HCT116 (cell line): ENCODE measurements around the gene WASF2. TPM values are rescaled to one million over a fixed set of nuclear protein-coding genes. Genes with fewer than 3 reads are reported as not detected.
"Not testable (repeated sequence)": the region's sequence is repeated elsewhere in the genome, so short reads cannot be mapped to it uniquely, and the experiment has no call there.

ENCODE experiments used
- ATAC-seq: fragments of 200-7000 bp; cut with Tn5 transposase; 2 replicates; pipeline ENCODE4 v1.9.1; 2020; ENCODE audit warnings: mild to moderate bottlenecking, moderate library complexity
- BruUV-seq: library from RNA; stranded (reverse); fragments of 400-500 nt; replicated peaks from 2 replicates; lab custom pipeline; 2021; lab: Mats Ljungman, UMichigan
- CTCF ChIA-PET: fragments of 300-600 bp; sonication (Branson Sonifier 250); formaldehyde crosslinking; loops from one replicate; lab custom pipeline; 2021; ENCODE audit warnings: antibody characterized with exemption; lab: Charles Lee
- POLR2A ChIA-PET: fragments of 300-600, 350-600 bp; sonication (Branson Sonifier 250); formaldehyde crosslinking; loops from one replicate; lab custom pipeline; 2021; ENCODE audit warnings: antibody characterized with exemption; lab: Charles Lee
- RAD21 ChIA-PET, 2 experiments: fragments of 300-600 bp; sonication (Branson Sonifier 250); formaldehyde crosslinking; loops; one replicate each; lab custom pipeline; 2023; ENCODE audit warnings: low total read pairs in 2 of 2; ENCODE audit not compliant: uncharacterized antibody in 2 of 2, unreplicated experiment in 2 of 2, low non-redundant PET in 1 of 2; lab: Charles Lee
- DNase-seq: peaks from one replicate; pipeline ENCODE4 v3.0.0-alpha.2; 2010; ENCODE audit warnings: low read depth, low spot score
- H2AFZ ChIP-seq: fragments of 200-600 bp; shearing (Covaris generic), sonication (generic); 2 replicates; pipeline ENCODE4 v1.6.1; 2017; ENCODE audit warnings: low read depth, mixed run types, mixed read lengths, antibody characterized with exemption, low read length; ENCODE audit not compliant: poor library complexity, severe bottlenecking
- H3K27ac ChIP-seq: 2 replicates; pipeline ENCODE4 v1.5.1; 2012; ENCODE audit warnings: low read depth, low read length
- H3K27me3 ChIP-seq: fragments of 200-600 bp; sonication (generic); 2 replicates; pipeline ENCODE4 v1.6.1; 2016; ENCODE audit warnings: mixed run types, low read length, mixed read lengths; ENCODE audit not compliant: insufficient read depth
- H3K36me3 ChIP-seq, 2 experiments: fragments of 200-500 bp in 1 of 2; fragments of 200-600 bp in 1 of 2; sonication (Bioruptor generic) in 1 of 2; sonication (generic) in 1 of 2; 2 replicates each; pipeline versions ENCODE4 v1.5.1 to v1.6.1; 2014 to 2016; ENCODE audit warnings: low read length in 2 of 2, inconsistent platforms in 1 of 2, mixed read lengths in 1 of 2, mixed run types in 1 of 2; ENCODE audit not compliant: insufficient read depth in 2 of 2, control insufficient read depth in 1 of 2
- H3K4me1 ChIP-seq, 2 experiments: fragments of 200-600 bp in 1 of 2; sonication (generic) in 1 of 2; 2 replicates each; pipeline versions ENCODE4 v1.5.1 to v1.6.1; 2012 to 2017; ENCODE audit warnings: low read length in 2 of 2, inconsistent platforms in 1 of 2, mild to moderate bottlenecking in 1 of 2, mixed read lengths in 1 of 2, mixed run types in 1 of 2, moderate library complexity in 1 of 2; ENCODE audit not compliant: insufficient read depth in 2 of 2, control insufficient read depth in 1 of 2
- H3K4me2 ChIP-seq: fragments of 200-600 bp; sonication (generic); 2 replicates; pipeline ENCODE4 v1.6.1; 2017; ENCODE audit warnings: mixed run types, low read length, mixed read lengths
- H3K4me3 ChIP-seq, 2 experiments: fragments of 200-600 bp in 1 of 2; sonication (generic) in 1 of 2; replicated peaks in 1 of 2; 2 replicates each; pipeline ENCODE4 v1.5.1; 2011 to 2016; ENCODE audit warnings: low read length in 2 of 2, control low read depth in 1 of 2, low read depth in 1 of 2, mild to moderate bottlenecking in 1 of 2, mixed read lengths in 1 of 2, mixed run types in 1 of 2
- H3K79me2 ChIP-seq: fragments of 200-600 bp; sonication (generic); 2 replicates; pipeline ENCODE4 v1.6.1; 2017; ENCODE audit warnings: mild to moderate bottlenecking, mixed run types, low read length, moderate library complexity, mixed read lengths; ENCODE audit not compliant: insufficient read depth
- H3K9ac ChIP-seq: fragments of 200-600 bp; sonication (generic); 2 replicates; pipeline ENCODE4 v1.6.1; 2016; ENCODE audit warnings: low read length, mixed read lengths
- H3K9me2 ChIP-seq: fragments of 200-600 bp; sonication (generic), shearing (Covaris generic); 2 replicates; pipeline ENCODE4 v1.6.1; 2017; ENCODE audit warnings: mixed run types, mild to moderate bottlenecking, moderate library complexity; ENCODE audit not compliant: insufficient read depth
- H3K9me3 ChIP-seq, 2 experiments: fragments of 200-500 bp in 1 of 2; fragments of 200-600 bp in 1 of 2; sonication (Bioruptor generic) in 1 of 2; sonication (generic) in 1 of 2; 2 replicates each; pipeline ENCODE4 v1.6.1; 2014 to 2017; ENCODE audit warnings: low read length in 2 of 2, mixed read lengths in 2 of 2, inconsistent platforms in 1 of 2, low read depth in 1 of 2, mild to moderate bottlenecking in 1 of 2, mixed run types in 1 of 2, moderate library complexity in 1 of 2; ENCODE audit not compliant: control insufficient read depth in 1 of 2, insufficient read depth in 1 of 2
- H4K20me1 ChIP-seq: fragments of 200-600 bp; sonication (generic), shearing (Covaris generic); 2 replicates; pipeline ENCODE4 v1.6.1; 2017; ENCODE audit warnings: mixed run types, mild to moderate bottlenecking, moderate library complexity; ENCODE audit not compliant: insufficient read depth
- CBX3 ChIP-seq: IDR thresholded peaks from 2 replicates; pipeline ENCODE4 v1.6.1; 2012; ENCODE audit warnings: low read depth
- CTCF ChIP-seq, 3 experiments: fragments of 200-600 bp in 1 of 3; sonication (generic) in 1 of 3; IDR thresholded peaks in 2 of 3; conservative IDR thresholded peaks in 1 of 3; 2 replicates each; pipeline ENCODE4 v1.5.1; 2012 to 2017; ENCODE audit warnings: low read depth in 2 of 3, low read length in 2 of 3, antibody characterized with exemption in 1 of 3, borderline replicate concordance in 1 of 3, control low read depth in 1 of 3, mild to moderate bottlenecking in 1 of 3, mixed read lengths in 1 of 3, mixed run types in 1 of 3, moderate library complexity in 1 of 3; ENCODE audit not compliant: insufficient read depth in 1 of 3
- POLR2A ChIP-seq: IDR thresholded peaks from 2 replicates; pipeline ENCODE4 v1.7.0; 2011; ENCODE audit warnings: borderline replicate concordance; ENCODE audit not compliant: insufficient read depth, insufficient read length; ENCODE audit errors: extremely low read depth
- POLR2AphosphoS5 ChIP-seq: IDR thresholded peaks from 2 replicates; pipeline ENCODE4 v1.6.1; 2011; ENCODE audit warnings: mild to moderate bottlenecking, low read depth, low read length, moderate library complexity
- RAD21 ChIP-seq: IDR thresholded peaks from 2 replicates; pipeline ENCODE4 v1.6.1; 2012; ENCODE audit warnings: low read depth, mild to moderate bottlenecking
- SRF ChIP-seq: IDR thresholded peaks from 2 replicates; pipeline ENCODE4 v1.6.1; 2012; ENCODE audit warnings: low read depth
- intact Hi-C: fragments of 100-400 bp; cut with micrococcal nuclease; formaldehyde crosslinking; loops from 2 replicates; pipeline ENCODE4 v1.10.0; 2022
- total RNA-seq: library from RNA; stranded (reverse); gene quantifications from one replicate; pipeline ENCODE4 v1.2.1, GENCODE V29; 2021; ENCODE audit not compliant: unreplicated experiment

The WASF2 gene
- total RNA-seq, 1 experiment from 2014 or later, result 111 TPM

- BruUV-seq, result no TSS peak
- H3K79me2 ChIP-seq, result peaks cover 25% of the 10 kb centered on the region
- ChIA-PET CTCF (interaction anchor here (0.6 to 3.0 kb wide), 18 partner anchors 9 to 346 kb away, joined by 3 to 28 read pairs (median 5); partner anchors contain the start of genes AHDC1, CD164L2, MAP3K6 and SYTL1), RAD21 (interaction anchor here in 1 of 2 experiments (0.6 to 1.0 kb wide), 4 partner anchors 8 to 349 kb away, joined by 3 to 4 read pairs (median 3); partner anchors contain the start of gene CD164L2), POLR2A (interaction anchor here (0.6 to 1.9 kb wide), 8 partner anchors 9 to 700 kb away, joined by 3 to 8 read pairs (median 4); partner anchors contain the start of genes AHDC1, CD164L2 and MAP3K6)
- ATAC-seq, result peak; percentile 48
- peaks cover 17 to 43% of the 10 kb centered on the region in 2 experiments for H3K4me1 ChIP-seq
- peak overlapping the region; percentile 46 to 99 for H3K4me3 ChIP-seq
- H3K27me3 ChIP-seq, result no peaks in the 10 kb centered on the region
- H3K36me3 ChIP-seq, result peaks cover 0 to 12% of the 10 kb centered on the region in 2 experiments; a peak in 1 of 4 replicates
- peak; percentile 53 for DNase-seq
- TF ChIP-seq POLR2A (peak; percentile 36), CBX3 (no peak), POLR2AphosphoS5 (peak; percentile 46; the same call in 1 of the 2 replicates)
- peak overlapping the region; percentile 88 for H3K27ac ChIP-seq
- no peaks in the 10 kb centered on the region for H3K9me3 ChIP-seq
- H2AFZ ChIP-seq, result no peak overlapping the region
- intact Hi-C loops, result loop anchor here (2.0 kb wide), 1 partner anchor 347 kb away; no protein-coding TSS in a partner anchor
- peak overlapping the region; percentile 86 for H3K4me2 ChIP-seq
- H3K9me2 ChIP-seq, result no peaks in the 10 kb centered on the region
- peak overlapping the region; percentile 100 for H3K9ac ChIP-seq
- no peaks in the 10 kb centered on the region for H4K20me1 ChIP-seq
These were observed 98.4 kb downstream of the WASF2 start for GRCh38 chr1:27391511-27392095.

GRCh38 chr1:27388337-27389005, 101.5 kb downstream of the WASF2 start:
- intact Hi-C loops, result loop anchor here (1.0 kb wide), 2 partner anchors 31 to 87 kb away; no protein-coding TSS in a partner anchor
- TF ChIP-seq CTCF (IDR thresholded peaks at IDR 0.05 in 2 of 3, conservative IDR thresholded peaks at IDR 0.05 in 1 of 3; ENCODE audit: borderline replicate concordance in 1 of 3, insufficient read depth in 1 of 3, low read depth in 2 of 3, low read length in 2 of 3) (peak; percentile 90 to 96 (median 94)), RAD21 (peak; percentile 96), SRF (no peak)
- TF ChIP-seq, all 23 proteins: peak for 2
- H3K4me2 ChIP-seq, result no peak overlapping the region
- peak; percentile 35 for ATAC-seq
- peaks cover 10% of the 10 kb centered on the region for H3K79me2 ChIP-seq
- peaks cover 12 to 35% of the 10 kb centered on the region in 2 experiments for H3K4me1 ChIP-seq
- no peak overlapping the region for H3K9ac ChIP-seq
- POLR2A ChIA-PET, result interaction anchor here (1.7 kb wide), 1 partner anchor 23 kb away, joined by 3 read pairs; no protein-coding TSS in a partner anchor
- no peaks in the 10 kb centered on the region for H3K27me3 ChIP-seq
- BruUV-seq, result no TSS peak
- H3K9me2 ChIP-seq, result no peaks in the 10 kb centered on the region
- DNase-seq, result peak; percentile 61
- no peaks in the 10 kb centered on the region for H3K9me3 ChIP-seq
- no peaks in the 10 kb centered on the region for H4K20me1 ChIP-seq
- no peak overlapping the region for H3K4me3 ChIP-seq
- no peak overlapping the region for H3K27ac ChIP-seq
- RAD21 ChIA-PET, result interaction anchor here in 1 of 2 experiments (1.0 to 1.1 kb wide), 2 partner anchors 56 to 88 kb away, joined by 4 to 5 read pairs; no protein-coding TSS in a partner anchor
- no peak overlapping the region for H2AFZ ChIP-seq
- CTCF ChIA-PET, result interaction anchor here (1.0 to 3.6 kb wide), 10 partner anchors 9 to 344 kb away, joined by 3 to 17 read pairs (median 7); partner anchors contain the start of gene MAP3K6
- no peaks in the 10 kb centered on the region for H3K36me3 ChIP-seq

- H3K4me3 ChIP-seq, intact Hi-C loops, H3K27ac ChIP-seq, BruUV-seq, H3K27me3 ChIP-seq, ATAC-seq, H4K20me1 ChIP-seq, H3K79me2 ChIP-seq, H3K4me2 ChIP-seq, H3K36me3 ChIP-seq, DNase-seq, H3K9ac ChIP-seq, H3K9me2 ChIP-seq, H2AFZ ChIP-seq, H3K9me3 ChIP-seq: not testable (repeated sequence)
- POLR2A ChIA-PET, result interaction anchor here (3.9 kb wide), 1 partner anchor 19 kb away, joined by 26 read pairs; the partner anchor contains the start of gene MAP3K6
- RAD21 ChIA-PET, result interaction anchor here in 1 of 2 experiments (1.0 kb wide), 1 partner anchor 83 kb away, joined by 3 read pairs; no protein-coding TSS in a partner anchor
- CTCF ChIA-PET, result interaction anchor here (0.5 to 3.6 kb wide), 3 partner anchors 18 to 153 kb away, joined by 3 to 17 read pairs (median 10); partner anchors contain the start of gene MAP3K6
- H3K4me1 ChIP-seq, result peaks cover 4 to 48% of the 10 kb centered on the region in 2 experiments; a peak in 3 of 4 replicates
These were observed 105.2 kb downstream of the WASF2 start for GRCh38 chr1:27384797-27385196.
